Lower leg skin (tissue), 4 donors: ENCODE measurements around the gene B3GNT5. TPM values are rescaled to one million over a fixed set of nuclear protein-coding genes. Genes with fewer than 3 reads are reported as not detected.
"Not testable (repeated sequence)": the region's sequence is repeated elsewhere in the genome, so short reads cannot be mapped to it uniquely, and the experiment has no call there.

Experiments used
- DNase-seq, 2 donors: peaks; one replicate each; pipeline ENCODE4 v3.0.0-alpha.2; 2019; ENCODE audit warnings: low spot score in 2 of 2
- H3K4me3 ChIP-seq: fragments of 200-600 bp; sonication (generic); 2 replicates; pipeline ENCODE4 v1.5.1; 2017; ENCODE audit warnings: mild to moderate bottlenecking, low read depth; ENCODE audit not compliant: poor library complexity, severe bottlenecking
- POLR2A ChIP-seq, 2 donors: fragments of 450-650 bp; IDR thresholded peaks; one replicate each; pipeline ENCODE4 v1.6.1; 2016 to 2017; ENCODE audit warnings: antibody characterized with exemption in 2 of 2, mild to moderate bottlenecking in 1 of 2, moderate library complexity in 1 of 2
- WGBS, 2 donors: methylation state at CpG; one replicate each; pipeline ENCODE4 v1.1.5; 2018; 5-methylcytosine and 5-hydroxymethylcytosine counted together
- intact Hi-C: fragments of 100-400 bp; cut with DNase I; formaldehyde crosslinking; loops from one replicate; pipeline ENCODE4 v1.15.0; 2023; ENCODE audit warnings: low total_unique reads
- total RNA-seq, 4 donors: library from RNA; depleted of rRNA; stranded (reverse); fragments of >200 nt; gene quantifications; one replicate each; pipeline ENCODE4 v1.1.0, GENCODE V29; 2016
- TF ChIP-seq, protein P1 (sequence below), 3 donors: fragments of 450-650 bp; IDR thresholded peaks; one replicate each; pipeline ENCODE4 v1.5.1; 2016; ENCODE audit warnings: antibody characterized with exemption in 3 of 3, mild to moderate bottlenecking in 3 of 3, moderate library complexity in 2 of 3

The B3GNT5 gene
- total RNA-seq, 4 donors from 2014 or later, result 10.2 to 18.0 (median 13.1) TPM

DNA sequence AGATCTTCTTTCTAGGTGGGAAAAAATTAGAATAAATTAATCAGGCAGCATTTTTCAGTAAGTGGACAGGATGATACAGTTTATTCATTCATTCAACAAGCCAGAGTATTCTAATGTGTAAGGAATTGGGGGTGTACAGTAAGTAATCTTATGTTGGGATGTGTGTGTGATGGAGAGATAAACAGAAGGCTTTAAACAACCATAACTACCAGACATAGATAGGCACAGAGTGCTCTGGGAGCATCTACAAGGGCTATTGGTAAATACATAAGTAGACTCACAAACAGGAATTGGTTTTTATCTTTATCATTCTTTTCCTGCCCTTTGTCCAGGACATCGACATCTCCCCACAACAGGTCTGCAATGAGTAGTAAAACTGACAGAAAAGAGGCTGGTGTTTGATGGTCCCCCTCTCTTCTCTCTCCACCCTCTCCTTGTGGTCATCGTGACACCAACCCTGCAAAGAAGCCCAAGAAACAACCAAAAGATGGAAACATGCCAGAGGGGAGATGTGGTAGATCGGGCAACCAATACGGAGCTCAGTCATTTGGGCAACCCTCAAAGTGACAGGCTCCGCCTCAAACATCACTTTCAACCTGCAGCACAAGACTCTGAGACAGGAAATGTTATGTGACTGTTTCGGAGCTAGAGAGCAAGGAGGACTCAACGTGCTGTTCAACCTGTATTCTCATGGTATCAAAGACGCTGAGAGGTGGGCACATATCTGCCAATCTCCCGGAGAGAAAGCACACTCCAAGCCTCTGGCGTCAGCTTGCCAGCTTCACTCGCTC, 28.7 kb upstream of the B3GNT5 start:
- no peak overlapping the region for H3K4me3 ChIP-seq
- intact Hi-C loops, result no loop called here
- DNase-seq, result no peak
- TF ChIP-seq, protein P1, sequence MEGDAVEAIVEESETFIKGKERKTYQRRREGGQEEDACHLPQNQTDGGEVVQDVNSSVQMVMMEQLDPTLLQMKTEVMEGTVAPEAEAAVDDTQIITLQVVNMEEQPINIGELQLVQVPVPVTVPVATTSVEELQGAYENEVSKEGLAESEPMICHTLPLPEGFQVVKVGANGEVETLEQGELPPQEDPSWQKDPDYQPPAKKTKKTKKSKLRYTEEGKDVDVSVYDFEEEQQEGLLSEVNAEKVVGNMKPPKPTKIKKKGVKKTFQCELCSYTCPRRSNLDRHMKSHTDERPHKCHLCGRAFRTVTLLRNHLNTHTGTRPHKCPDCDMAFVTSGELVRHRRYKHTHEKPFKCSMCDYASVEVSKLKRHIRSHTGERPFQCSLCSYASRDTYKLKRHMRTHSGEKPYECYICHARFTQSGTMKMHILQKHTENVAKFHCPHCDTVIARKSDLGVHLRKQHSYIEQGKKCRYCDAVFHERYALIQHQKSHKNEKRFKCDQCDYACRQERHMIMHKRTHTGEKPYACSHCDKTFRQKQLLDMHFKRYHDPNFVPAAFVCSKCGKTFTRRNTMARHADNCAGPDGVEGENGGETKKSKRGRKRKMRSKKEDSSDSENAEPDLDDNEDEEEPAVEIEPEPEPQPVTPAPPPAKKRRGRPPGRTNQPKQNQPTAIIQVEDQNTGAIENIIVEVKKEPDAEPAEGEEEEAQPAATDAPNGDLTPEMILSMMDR (IDR thresholded peaks at IDR 0.05), result no peak
- no peak for TF ChIP-seq POLR2A (IDR thresholded peaks at IDR 0.05)
- WGBS, 2 donors, result 74 to 77% methylated on average over 11 of the region's 11 CpGs

DNA sequence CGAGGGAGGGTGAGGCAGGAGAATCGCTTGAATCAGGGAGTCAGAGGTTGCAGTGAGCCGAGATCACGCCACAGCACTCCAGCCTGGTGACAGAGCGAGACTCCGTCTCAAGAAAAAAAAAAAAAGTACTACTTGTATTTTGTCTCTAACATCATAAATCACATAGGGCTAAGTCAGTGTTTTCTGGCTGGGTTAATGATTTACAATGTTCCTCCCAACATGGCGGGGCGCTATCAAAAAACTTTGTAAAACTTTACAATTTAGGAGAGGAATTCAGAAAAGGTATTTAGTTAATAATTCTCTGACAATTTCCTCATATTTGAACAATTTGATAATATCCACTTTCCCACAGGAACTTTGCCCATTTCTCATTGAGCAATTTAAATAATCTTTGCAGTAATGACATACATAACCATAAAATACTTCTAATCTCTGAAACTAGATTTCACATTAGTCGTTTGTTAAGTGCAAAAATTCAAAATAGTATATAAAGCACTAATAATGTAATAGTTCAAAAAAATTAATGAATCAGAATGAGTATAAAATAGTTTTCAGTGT, 26.6 kb upstream of the B3GNT5 start:
- no peak overlapping the region for H3K4me3 ChIP-seq
- DNase-seq, result no peak
- TF ChIP-seq, protein P1 (IDR thresholded peaks at IDR 0.05), result no peak
- TF ChIP-seq POLR2A (IDR thresholded peaks at IDR 0.05), result no peak
- WGBS, 2 donors, result 76 to 82% methylated on average over 9 of the region's 9 CpGs
- intact Hi-C loops, result no loop called here

DNA sequence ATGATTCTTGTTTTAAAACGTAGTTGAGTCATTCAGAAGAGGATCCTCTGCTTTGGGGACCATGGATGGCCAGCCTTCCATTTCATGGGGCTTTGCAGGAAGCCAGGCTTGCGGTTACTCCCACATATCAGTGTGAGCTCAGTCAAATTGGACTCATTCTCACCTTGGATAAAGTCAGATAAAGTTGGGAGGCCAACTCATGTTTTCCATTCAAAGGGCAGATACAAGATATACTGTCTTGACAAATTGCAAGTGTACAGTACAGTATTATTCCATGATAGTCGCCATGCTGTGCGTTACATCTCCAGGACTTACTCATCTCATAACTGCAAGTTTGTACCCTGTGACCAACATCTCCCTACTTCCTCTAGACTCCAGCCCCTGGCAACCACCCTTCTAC, 25.5 kb upstream of the B3GNT5 start:
- 89 to 90% methylated on average over 4 of the region's 4 CpGs for WGBS, 2 donors
- no peak for TF ChIP-seq POLR2A (IDR thresholded peaks at IDR 0.05)
- TF ChIP-seq, protein P1 (IDR thresholded peaks at IDR 0.05), result no peak
- intact Hi-C loops, result no loop called here
- no peak overlapping the region for H3K4me3 ChIP-seq
- DNase-seq, result no peak

DNA sequence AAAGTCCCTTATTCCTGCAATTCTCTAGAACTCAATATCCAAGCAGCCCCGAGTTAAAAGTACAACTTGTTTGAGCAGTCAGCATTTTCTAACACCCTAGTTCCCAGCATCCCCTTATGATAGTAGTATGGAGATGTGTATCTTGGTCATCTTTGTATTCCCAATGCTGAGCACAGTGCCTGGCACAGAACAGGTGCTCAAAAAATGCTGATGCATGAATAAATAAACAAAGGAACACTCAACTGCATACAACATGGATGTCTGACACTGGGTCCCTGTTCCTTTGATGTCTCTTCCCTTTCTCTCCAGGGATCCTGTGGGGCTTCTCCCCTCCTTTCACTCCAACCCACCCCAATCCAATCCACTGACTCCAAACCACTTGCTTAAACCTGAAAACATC, 23.9 kb upstream of the B3GNT5 start:
- 85 to 94% methylated on average over 1 of the region's 1 CpG for WGBS, 2 donors
- no peak for DNase-seq
- TF ChIP-seq, protein P1 (IDR thresholded peaks at IDR 0.05), result no peak
- no peak for TF ChIP-seq POLR2A (IDR thresholded peaks at IDR 0.05)
- no peak overlapping the region for H3K4me3 ChIP-seq
- intact Hi-C loops, result no loop called here

DNA sequence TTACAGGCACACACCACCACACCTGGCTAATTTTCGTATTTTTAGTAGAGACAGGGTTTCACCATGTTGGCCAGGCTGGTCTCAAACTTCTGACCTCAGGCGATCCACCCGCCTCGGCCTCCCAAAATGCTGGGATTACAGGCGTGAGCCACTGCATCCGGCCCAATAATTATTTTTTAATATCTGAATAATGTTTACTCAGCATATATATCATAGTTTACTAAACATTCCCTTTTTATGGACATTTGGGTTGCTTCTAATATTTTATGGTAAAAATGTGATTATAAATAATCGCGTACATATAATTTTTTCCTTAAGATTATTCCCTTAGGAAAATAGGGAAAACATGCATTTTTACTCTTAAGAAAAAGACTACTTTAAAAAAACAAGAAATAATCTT, 22.8 kb upstream of the B3GNT5 start:
- WGBS, 2 donors, result 85% methylated on average over 8 of the region's 8 CpGs
- DNase-seq, H3K4me3 ChIP-seq, intact Hi-C loops: not testable (repeated sequence)

DNA sequence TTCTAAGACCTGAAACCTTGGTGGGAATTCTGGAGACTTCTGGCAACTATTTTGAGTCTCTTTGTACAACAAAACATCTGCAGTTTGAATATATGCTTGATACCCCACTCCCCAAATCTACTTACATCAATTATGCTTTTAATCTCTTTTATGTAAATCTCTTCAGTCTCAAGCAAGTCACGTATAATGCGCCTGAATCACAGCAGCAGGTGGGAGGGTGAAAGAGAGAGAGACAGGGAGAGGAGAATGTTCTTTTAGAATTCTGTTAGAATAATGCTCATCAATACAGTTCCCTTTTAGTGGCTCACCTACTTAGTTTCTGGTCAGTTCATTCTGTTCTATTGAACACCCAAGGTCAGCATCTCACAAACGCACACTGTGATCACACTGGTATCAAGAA, 22.2 kb upstream of the B3GNT5 start:
- 91 to 92% methylated on average over 3 of the region's 3 CpGs for WGBS, 2 donors
- TF ChIP-seq POLR2A (IDR thresholded peaks at IDR 0.05), result no peak
- TF ChIP-seq, protein P1 (IDR thresholded peaks at IDR 0.05), result no peak
- intact Hi-C loops, result no loop called here
- no peak for DNase-seq
- no peak overlapping the region for H3K4me3 ChIP-seq
